Measurements from ENCODE around the gene AR.
"Not testable (repeated sequence)": the region's sequence is repeated elsewhere in the genome, so short reads cannot be mapped to it uniquely, and the experiment has no call there.

AR gene

DNA sequence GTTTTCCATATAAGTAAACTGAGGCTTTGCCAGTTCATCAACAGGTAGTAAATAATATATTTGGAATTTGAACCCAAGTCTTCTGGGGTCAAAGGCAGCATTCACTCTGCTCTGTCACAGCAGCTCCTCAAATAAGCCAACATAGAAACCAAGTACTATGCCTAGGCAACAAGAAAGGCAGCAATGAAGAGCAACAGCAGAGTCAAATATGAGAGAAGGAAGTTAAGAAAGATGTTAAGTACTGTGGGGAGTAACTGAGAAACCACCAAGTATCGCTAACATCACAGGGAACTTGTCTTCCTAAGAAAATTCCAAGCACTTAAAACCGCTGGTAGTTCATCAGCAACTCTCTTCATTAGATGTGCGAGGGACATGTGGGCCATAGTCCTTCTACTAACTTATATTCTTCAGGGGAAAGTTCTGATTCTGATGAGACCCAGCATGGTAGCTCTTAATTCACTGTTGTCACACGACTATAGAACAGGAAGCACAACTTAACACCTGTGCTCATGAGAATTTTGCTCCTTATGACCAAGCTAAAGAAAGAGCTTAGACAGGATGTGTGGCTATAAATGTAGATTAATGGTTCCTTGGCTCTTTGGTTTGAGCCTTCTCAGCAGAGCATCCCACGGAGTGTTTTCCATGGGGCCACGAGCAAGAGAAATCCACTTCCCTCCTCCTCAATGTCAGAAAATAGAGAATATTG lies 107.8 kb downstream of the AR start:
- no peak for DNase-seq

DNA sequence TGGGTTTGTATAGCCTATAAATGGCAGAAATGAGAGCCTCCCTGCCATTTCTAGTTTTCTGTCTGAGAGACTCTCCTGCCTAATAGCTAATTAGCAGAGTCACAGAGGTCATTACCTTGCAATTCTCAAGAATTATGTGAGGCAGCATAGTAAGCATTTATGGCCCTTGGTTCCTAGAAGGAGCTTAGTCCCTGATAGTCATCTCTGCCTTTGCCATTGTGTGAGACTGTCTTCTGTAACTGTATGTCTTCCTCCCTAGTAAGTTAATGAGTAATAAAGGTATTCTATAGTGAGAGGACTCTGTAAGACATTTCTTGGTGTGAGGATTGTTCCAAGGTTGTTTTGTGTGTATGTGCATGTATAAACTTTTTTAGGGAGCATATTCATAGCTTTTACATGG lies 108.7 kb downstream of the AR start:
- DNase-seq = no peak

DNA sequence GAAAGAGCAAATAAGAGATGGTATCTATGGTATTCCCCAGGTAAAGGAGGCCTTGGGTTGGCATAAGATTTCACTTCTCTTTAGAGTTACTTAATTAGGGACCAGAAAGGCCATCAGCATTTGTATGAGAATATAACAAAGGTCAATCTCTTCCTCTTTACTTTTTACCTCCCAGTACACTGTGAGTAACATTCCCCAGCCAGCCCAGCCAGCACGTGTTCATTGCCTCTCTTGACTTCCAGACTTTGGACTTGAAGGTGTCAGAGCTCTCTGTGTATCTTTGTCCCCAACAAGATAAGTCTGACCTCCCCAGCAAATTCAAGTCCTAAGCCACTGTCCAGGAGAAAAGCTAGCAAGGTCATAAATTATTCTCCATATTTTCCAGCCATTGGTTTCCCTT lies 110.5 kb downstream of the AR start:
- no peak for DNase-seq

DNA sequence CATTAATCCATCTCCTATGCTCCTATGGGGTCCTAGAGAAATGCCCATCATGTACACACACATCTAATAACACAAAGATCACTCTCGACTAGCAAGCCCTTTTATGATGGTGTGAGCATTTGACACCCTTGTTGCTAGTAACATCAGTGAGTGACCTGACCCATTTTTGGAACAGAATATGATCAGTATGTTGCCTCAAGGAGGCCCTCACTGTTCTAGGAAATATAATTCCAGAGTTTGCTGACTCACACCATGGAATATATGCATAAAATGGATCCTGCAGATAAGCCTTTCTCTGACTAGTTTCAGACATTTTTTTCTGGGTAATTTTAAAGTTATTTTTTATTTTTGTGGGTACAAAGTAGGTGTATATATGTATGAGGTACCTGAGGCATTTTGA lies 121.8 kb downstream of the AR start:
- no peak for DNase-seq

DNA sequence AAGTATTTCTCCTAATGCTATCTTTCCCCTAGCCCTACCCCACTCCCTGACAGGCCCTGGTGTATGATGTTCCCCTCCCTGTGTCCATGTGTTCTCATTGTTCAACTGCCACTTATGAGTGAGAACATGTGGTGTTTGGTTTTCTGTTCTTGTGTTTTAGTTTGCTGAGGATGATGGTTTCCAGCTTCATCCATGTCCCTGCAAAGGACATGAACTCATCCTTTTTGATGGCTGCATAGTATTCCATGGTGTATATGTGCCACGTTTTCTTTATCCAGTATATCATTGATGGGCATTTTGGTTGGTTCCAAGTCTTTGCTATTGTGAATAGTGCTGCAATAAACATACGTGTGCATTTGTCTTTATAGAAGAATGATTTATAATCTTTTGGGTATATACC lies 126.9 kb downstream of the AR start:
- DNase-seq = not testable (repeated sequence)

DNA sequence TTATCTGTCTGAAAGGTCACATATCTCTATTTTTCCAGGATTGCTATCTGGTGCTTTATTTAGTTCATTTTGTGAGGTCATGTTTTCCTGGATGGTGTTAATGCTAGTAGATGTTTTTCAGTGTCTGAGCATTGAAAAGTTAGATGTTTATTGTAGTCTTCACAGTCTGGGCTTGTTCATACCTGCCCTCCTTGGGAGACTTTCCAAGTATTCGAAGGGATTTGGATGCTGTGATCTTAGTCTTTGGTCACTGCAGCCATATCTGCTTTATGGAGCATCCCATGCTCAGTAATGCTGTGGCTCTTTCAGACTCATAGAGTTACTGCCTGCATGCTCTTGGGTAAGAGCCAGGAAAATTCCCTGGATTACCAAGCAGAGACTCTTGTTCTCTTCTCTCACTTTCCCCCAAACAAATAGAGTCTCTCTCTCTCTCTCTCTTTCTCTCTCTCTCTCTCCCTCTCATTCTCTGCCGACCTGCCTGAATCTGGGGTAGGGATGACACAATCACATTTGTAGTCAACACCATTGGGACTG lies 130.0 kb downstream of the AR start:
- no peak for DNase-seq

DNA sequence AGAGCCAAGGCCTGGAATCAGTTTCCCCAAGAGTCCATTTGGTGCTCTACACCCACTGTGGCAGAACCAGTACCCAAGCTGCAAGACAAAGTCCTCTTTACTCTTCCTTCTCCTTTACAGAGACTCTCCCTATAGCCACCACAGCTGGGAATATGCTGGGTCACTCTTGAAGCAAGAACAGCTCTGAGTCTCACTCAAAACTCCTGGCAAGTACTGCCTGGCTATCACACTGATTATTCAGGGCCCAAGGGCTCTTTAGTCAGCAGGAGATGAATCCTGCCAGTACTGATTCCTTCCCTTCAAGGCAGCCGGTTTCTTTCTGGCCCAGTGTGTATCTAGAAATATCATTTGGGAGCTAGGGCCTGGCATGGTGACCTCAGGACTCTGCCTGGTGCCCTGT lies 130.9 kb downstream of the AR start:
- DNase-seq = no peak

DNA sequence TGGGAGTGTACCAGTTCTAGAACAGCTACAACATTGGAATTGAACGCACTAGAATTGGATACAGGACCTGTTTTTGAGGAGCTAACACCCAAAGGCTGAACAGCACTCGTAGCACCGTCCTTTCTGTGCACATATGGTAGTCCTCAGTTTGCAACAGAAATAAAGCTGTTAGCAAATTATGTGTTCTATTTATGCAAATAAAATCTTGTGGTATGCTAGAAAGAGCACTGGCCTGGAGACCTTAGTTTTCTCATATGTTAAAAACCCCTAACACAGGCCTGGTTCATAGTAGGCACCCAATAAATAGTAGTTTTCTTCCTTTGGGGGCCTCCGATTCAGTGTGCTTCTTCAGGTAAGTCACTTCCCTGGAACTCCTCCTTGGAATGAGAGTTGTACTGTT lies 140.3 kb downstream of the AR start:
- DNase-seq = no peak

DNA sequence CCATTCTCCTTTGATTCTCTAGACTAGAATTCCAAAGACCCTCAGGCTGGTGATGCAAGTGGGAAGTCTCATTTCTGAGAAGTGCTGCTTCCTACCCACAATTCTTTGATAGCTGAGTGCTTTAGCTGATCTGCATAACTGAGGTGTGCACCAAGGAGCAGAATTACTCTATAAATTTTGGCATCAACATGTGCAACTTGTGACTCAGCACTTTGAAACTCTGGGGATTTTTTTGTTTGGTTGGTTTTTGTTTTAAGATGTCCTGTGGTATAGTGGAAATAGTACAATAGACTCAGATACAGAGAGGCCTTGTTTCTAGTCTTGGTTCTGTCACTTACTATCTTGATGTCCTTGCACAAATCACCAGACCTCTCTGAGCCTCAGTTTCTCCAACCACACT lies 148.4 kb downstream of the AR start:
- DNase-seq = no peak

DNA sequence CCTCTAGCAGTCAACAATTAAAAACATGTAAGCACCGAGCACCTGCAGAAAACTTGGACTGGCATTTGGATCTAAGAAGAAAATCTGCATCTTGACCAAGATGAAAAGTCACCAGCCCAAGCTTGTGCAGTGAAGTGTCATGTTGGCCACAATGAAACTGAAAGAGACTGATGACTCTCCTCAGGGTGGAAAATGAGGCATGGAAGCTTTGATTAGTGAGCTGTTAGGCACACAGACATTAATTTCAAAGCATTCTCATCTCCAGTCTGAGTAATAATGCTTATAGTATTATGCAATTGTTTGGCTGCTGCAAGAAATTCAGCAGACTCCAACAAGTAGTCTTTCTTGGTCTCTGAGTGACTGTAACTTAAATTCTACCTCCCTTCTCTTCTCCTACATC lies 150.1 kb downstream of the AR start:
- no peak for DNase-seq

DNA sequence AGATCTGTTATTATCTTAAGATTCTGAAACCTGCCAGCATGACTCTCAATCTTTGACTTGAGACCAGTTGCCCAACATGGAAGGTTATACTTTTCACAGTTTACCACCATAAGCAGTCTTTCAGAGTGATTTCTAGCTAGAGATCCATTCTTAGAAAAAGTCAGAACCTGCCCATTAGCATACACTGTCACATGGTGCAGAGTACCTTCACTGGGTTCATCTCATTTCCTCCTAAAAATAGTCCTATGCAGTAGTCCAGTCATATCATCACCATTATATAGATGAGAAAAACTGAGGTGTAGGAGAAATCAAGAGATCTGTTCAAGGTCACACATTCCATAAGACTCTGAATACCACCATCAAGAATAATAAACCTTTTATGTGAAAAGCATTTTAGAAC lies 153.6 kb downstream of the AR start:
- no peak for DNase-seq

DNA sequence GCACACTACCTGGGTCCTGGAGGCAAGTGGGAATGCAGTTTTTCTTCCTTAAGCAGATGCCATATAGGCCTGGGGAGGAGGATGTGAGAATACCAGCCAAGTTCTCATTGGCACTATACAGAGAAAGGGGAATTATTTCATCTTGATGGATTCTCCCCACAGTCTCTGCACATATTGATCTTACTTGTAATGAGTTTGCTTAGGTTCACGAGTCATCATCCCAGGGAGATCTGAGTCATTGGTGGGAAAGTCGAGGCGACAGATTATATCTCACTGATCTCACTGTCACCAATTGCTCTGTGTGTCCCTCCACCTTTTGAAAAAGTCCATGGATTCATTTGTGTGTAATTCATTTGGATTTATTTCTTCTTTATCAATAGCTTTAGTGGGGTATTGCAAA lies 156.8 kb downstream of the AR start:
- DNase-seq = no peak

DNA sequence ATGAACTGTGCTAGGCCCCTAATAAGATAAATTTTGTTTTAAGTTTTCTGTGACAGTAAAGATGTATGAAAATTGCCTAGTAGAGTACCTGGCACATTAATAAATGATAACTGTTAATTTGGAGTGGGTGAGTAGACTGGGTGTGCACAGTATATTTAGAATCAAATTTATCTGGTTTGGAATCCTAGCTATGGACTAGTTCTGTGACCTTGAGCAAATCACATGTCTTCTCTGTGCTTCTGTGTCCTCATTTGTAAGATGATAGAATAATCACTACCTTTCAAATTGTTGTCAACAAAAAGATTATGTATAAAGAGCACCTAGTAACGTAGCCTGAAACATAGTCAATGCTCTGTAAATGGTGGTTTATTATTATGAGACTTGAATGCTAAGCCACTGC lies 170.2 kb downstream of the AR start:
- DNase-seq = no peak

DNA sequence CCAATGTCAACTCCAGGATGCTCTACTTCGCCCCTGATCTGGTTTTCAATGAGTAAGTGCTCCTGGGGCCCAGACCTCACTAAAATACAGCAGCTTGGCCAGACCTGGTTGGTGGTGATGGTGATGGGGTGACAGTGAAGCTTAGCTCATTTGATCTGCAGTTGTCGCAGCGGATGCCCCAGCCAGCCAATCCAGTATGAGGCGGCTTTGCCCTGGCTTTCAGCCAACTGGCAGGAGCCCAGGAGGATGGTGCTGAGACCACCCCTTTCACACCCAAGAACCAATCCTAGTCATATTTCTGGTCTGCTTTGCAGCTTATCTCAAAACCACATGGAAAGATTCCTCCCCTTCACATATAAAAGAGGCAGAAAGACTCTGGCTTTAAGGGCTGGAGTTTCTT lies 173.8 kb downstream of the AR start:
- DNase-seq = no peak

DNA sequence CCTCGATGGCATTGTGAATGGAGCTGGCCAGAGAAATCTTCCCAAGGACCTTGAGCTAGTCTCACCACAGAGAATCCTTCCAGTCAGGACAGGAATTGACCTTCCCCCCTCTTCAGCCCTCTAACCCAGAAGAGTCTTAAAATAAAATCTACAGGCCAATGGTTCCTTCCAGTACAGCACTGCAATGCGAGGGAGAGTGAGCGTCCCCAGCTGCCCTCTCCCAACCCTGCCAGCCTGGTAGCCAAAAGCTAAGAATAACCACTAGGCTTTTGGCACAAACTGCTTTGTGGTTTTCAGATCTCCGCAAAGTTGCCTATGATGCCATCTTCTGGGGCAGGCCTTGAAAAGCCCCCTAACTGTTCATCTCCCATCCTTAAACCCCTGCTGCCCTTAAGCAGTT lies 175.1 kb downstream of the AR start:
- DNase-seq = no peak

DNA sequence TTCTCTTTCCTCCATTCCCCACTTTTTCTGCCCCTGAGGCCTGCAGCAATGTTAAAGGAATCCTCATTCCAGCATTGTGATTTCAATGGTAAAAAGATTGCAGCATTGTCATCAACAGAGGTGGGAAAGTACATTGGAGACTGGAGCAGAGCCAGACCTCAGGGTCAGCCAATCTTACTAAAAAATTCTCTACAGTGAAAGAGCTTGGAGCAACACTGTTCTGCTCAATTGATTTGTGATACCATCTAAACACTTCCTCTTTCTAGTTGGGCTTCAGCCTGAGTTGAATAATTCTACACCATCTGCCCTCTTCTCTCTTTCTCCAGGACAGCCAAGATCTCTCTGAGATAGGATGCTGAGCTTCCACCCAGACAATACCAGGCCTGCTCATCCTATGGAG lies 176.5 kb downstream of the AR start:
- DNase-seq = no peak

DNA sequence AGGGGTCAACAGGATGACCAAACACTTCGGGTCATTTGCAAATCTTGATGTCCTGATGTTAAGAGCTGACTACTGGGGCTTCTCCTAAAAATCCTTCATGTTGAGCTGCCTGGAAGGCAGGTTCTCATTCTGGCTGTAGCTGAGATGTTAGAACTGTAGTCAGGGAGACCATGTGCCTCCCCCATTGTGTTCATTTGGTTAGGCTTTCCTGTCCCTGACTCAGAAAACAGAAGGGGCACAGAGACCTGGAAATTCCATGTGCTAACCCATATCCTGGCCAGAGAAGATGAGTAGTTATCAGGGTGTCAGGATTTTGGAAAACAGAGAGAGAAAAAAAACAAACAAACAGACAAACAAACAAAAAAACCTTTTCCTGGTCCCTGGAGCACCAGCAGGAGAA lies 177.5 kb downstream of the AR start:
- DNase-seq = no peak

DNA sequence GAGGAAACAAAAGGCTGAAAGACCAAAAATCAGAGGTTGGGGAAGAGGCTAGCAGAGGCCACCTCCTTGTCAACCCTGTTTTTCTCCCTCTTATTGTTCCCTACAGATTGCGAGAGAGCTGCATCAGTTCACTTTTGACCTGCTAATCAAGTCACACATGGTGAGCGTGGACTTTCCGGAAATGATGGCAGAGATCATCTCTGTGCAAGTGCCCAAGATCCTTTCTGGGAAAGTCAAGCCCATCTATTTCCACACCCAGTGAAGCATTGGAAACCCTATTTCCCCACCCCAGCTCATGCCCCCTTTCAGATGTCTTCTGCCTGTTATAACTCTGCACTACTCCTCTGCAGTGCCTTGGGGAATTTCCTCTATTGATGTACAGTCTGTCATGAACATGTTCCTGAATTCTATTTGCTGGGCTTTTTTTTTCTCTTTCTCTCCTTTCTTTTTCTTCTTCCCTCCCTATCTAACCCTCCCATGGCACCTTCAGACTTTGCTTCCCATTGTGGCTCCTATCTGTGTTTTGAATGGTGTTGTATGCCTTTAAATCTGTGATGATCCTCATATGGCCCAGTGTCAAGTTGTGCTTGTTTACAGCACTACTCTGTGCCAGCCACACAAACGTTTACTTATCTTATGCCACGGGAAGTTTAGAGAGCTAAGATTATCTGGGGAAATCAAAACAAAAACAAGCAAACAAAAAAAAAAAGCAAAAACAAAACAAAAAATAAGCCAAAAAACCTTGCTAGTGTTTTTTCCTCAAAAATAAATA lies 179.9 kb downstream of the AR start:
- DNase-seq = no peak

DNA sequence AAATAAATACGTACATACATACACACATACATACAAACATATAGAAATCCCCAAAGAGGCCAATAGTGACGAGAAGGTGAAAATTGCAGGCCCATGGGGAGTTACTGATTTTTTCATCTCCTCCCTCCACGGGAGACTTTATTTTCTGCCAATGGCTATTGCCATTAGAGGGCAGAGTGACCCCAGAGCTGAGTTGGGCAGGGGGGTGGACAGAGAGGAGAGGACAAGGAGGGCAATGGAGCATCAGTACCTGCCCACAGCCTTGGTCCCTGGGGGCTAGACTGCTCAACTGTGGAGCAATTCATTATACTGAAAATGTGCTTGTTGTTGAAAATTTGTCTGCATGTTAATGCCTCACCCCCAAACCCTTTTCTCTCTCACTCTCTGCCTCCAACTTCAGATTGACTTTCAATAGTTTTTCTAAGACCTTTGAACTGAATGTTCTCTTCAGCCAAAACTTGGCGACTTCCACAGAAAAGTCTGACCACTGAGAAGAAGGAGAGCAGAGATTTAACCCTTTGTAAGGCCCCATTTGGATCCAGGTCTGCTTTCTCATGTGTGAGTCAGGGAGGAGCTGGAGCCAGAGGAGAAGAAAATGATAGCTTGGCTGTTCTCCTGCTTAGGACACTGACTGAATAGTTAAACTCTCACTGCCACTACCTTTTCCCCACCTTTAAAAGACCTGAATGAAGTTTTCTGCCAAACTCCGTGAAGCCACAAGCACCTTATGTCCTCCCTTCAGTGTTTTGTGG lies 180.7 kb downstream of the AR start:
- no peak for DNase-seq

DNA sequence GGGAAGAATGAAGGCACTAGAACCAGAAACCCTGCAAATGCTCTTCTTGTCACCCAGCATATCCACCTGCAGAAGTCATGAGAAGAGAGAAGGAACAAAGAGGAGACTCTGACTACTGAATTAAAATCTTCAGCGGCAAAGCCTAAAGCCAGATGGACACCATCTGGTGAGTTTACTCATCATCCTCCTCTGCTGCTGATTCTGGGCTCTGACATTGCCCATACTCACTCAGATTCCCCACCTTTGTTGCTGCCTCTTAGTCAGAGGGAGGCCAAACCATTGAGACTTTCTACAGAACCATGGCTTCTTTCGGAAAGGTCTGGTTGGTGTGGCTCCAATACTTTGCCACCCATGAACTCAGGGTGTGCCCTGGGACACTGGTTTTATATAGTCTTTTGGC lies 181.7 kb downstream of the AR start:
- no peak for DNase-seq

DNA sequence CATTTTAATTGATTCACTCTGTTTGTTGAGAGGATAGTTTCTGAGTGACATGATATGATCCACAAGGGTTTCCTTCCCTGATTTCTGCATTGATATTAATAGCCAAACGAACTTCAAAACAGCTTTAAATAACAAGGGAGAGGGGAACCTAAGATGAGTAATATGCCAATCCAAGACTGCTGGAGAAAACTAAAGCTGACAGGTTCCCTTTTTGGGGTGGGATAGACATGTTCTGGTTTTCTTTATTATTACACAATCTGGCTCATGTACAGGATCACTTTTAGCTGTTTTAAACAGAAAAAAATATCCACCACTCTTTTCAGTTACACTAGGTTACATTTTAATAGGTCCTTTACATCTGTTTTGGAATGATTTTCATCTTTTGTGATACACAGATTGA lies 182.2 kb downstream of the AR start:
- no peak for DNase-seq

DNA sequence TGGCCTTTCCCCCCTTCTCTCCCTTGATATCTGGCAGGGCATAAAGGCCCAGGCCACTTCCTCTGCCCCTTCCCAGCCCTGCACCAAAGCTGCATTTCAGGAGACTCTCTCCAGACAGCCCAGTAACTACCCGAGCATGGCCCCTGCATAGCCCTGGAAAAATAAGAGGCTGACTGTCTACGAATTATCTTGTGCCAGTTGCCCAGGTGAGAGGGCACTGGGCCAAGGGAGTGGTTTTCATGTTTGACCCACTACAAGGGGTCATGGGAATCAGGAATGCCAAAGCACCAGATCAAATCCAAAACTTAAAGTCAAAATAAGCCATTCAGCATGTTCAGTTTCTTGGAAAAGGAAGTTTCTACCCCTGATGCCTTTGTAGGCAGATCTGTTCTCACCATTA lies 183.8 kb downstream of the AR start:
- no peak for DNase-seq

DNA sequence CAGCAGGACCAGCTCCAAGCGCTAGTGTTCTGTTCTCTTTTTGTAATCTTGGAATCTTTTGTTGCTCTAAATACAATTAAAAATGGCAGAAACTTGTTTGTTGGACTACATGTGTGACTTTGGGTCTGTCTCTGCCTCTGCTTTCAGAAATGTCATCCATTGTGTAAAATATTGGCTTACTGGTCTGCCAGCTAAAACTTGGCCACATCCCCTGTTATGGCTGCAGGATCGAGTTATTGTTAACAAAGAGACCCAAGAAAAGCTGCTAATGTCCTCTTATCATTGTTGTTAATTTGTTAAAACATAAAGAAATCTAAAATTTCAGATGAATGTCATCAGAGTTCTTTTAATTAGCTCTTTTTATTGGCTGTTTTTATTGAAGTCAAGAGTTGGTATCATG lies 186.5 kb downstream of the AR start:
- no peak for DNase-seq

DNA sequence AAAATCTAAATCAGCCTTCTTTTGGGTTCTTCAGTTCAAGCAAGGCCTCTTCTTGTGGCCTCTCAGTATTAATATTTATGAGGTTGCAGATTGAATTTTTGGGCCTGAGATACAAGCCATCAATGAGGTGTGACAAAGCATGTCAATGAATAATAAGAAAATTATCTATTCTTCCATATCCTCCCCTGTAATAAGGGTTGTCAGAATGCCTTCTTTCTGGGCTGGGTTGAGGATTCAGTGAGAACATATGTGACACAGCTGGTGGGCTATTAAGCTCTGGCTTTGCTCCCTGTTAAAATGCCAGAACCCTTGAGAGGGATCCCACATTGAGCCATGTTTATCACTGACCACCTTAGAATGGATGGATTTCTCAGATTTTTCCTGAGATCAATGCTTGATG lies 187.2 kb downstream of the AR start:
- DNase-seq = no peak

All from NK-92 treated with Interleukin-12 subunit alpha and Interleukin-12 subunit beta, amount 100 ng/mL, for 24 hours (cell line).